H1 (cell line): ENCODE measurements around the gene SRXN1.

Source experiments
- CTCF ChIP-seq, 3 experiments: IDR thresholded peaks; 1 replicate in 2 of 3; 2 replicates in 1 of 3; pipeline versions ENCODE4 v1.5.1 to v1.6.1; 2011; ENCODE audit warnings: low read length in 3 of 3, mild to moderate bottlenecking in 3 of 3, inconsistent platforms in 2 of 3, low read depth in 1 of 3, moderate library complexity in 1 of 3; ENCODE audit not compliant: insufficient read depth in 1 of 3; ENCODE audit errors: control extremely low read depth in 1 of 3
- POLR2A ChIP-seq, 2 experiments: IDR thresholded peaks; 1 replicate in 1 of 2; 2 replicates in 1 of 2; pipeline ENCODE4 v1.6.1; 2011; ENCODE audit warnings: low read depth in 2 of 2, low read length in 2 of 2, mild to moderate bottlenecking in 2 of 2; ENCODE audit errors: control extremely low read depth in 1 of 2
- POU5F1 ChIP-seq: IDR thresholded peaks from 2 replicates; pipeline ENCODE4 v1.6.1; 2011; ENCODE audit warnings: low read depth, mild to moderate bottlenecking, low read length, moderate library complexity

DNA sequence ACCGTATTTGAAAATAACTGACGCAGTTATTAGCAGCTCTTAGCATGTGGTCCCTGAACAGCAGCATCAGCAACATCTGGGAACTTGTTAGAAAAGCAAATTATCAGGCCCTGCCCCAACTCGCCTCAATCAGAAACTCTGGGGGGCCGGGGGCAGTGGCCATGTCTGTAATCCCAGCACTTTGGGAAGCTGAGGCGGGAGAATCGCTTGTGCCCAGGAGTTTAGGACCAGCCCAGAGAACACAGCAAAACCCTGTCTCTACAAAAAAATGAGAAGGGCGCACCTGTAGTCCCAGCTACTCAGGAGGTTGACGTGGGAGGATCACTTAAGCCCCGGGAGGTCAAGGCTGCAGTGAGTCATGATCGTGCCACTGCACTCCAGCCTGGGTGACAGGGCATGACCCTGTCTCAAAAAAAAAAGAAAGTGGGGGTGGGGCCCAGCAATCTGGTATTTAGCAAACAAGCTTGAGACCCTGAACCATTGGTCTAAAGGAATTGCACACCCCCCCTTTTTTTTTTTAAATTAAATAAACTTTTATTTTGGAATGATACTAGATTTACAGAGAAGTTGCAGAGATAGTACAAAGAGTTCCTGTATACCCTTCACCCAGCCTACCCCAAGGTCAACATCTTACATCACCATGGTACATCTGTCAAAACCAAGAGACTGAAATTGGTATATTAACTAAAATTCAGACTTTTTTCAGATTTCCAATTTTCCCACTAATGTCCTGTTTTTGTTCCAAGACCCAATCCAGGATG is 6.7 kb downstream of the SRXN1 start:
- no peak for TF ChIP-seq POLR2A (IDR thresholded peaks at IDR 0.05; ENCODE audit: control extremely low read depth in 1 of 2, low read depth in 2 of 2, low read length in 2 of 2)
- no peak for TF ChIP-seq POU5F1
- no peak for TF ChIP-seq CTCF (IDR thresholded peaks at IDR 0.05; ENCODE audit: control extremely low read depth in 1 of 3, insufficient read depth in 1 of 3, low read depth in 1 of 3, low read length in 3 of 3)
